ENCODE measurements around the gene RPS6KA2.

DNA sequence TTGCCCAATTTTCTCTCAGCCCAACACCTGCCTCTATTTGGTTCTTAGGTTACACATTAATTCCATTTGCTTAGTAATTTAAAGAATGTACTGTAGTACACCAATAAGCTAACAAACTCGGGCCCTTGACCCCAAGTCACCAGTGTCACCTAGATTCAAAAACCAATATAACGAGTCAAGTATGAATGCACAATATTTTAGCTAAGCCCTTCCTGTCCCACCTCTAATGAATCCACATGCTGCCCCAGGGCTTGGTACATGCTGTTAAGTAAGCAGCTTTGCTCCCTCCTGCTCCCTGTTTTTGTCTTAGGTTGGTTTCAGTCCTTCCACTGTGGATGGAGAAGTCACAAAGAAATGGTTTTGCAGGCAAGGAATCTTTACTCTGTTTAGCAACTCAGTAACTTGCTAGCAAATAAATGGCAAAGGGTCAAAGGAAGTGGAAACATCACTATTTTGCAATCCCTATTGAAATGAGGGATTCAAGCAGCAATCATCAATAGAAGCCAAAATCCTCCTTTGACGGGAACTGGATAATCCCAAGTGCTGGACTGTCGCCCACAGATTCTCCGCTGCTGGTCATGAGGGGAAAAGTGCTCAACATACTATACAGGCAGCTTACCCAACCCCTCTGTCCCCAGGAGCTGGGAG lies 239.3 kb downstream of the RPS6KA2 start:
- TF ChIP-seq FOXK2 (IDR thresholded peaks at IDR 0.05) = no peak
- no peak for TF ChIP-seq NFRKB (IDR thresholded peaks at IDR 0.05)
- TF ChIP-seq SP1 (IDR thresholded peaks at IDR 0.05) = no peak
- TF ChIP-seq SUZ12 (IDR thresholded peaks at IDR 0.05) = no peak
- TF ChIP-seq, protein P1, sequence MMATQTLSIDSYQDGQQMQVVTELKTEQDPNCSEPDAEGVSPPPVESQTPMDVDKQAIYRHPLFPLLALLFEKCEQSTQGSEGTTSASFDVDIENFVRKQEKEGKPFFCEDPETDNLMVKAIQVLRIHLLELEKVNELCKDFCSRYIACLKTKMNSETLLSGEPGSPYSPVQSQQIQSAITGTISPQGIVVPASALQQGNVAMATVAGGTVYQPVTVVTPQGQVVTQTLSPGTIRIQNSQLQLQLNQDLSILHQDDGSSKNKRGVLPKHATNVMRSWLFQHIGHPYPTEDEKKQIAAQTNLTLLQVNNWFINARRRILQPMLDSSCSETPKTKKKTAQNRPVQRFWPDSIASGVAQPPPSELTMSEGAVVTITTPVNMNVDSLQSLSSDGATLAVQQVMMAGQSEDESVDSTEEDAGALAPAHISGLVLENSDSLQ (IDR thresholded peaks at IDR 0.05) = no peak
- no peak for TF ChIP-seq CTBP1 (IDR thresholded peaks at IDR 0.05; ENCODE audit: borderline replicate concordance)
- TF ChIP-seq BHLHE40 (IDR thresholded peaks at IDR 0.05; ENCODE audit: borderline replicate concordance) = no peak
- no peak for TF ChIP-seq ZNF384 (IDR thresholded peaks at IDR 0.05)
- no peak for TF ChIP-seq L3MBTL2 (conservative IDR thresholded peaks at IDR 0.05)
